Measurements from ENCODE around the gene SUN2. TPM values are rescaled to one million over a fixed set of nuclear protein-coding genes. Genes with fewer than 3 reads are reported as not detected.

SUN2 gene
- total RNA-seq, 1 donor from 2014 or later = 124 TPM

DNA sequence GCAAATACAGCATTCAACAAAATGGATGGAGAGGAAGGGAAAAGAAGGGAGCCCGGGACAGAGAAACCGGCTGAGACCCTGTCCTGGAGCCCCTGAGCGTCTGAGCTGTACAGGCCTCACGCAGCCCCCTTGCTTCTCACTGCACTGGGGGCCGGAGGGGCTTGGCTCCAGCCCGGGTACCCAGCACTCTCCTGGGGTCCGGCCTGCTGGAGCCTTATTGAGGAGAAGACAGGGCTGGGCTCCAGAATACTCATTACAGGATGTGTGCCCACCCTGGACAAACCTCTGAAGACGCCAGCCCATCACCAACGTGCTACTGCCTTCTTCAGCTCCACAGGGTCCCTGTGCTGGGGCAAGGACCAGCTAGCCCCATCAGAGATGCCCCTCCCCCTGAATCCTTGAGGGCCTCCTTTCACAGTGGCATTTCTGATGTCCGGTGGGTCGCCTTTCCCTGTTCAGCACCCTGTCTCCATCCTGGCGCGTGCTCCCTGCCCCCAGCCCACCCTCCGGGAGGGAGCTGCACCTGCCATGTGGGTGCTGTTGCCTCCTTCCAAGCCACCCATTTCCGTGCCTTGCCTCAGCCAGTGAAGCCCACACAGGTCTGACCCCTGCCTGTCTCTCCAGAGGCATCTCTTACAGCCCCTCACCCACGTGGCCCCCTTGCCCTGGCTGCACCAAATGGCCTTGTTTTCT, 14.6 kb upstream of the SUN2 start:
- Mint-ChIP-seq H3K9me3 (ENCODE audit: low read depth) (no peaks in the 10 kb centered on the region), H3K4me3 (ENCODE audit: unreplicated experiment) (no peak overlapping the region), H3K27ac (ENCODE audit: unreplicated experiment) (no peak overlapping the region), H3K4me1 (ENCODE audit: low read depth) (no peaks in the 10 kb centered on the region), H3K36me3 (ENCODE audit: low read depth) (peaks cover under 1% of the 10 kb centered on the region), H3K27me3 (ENCODE audit: low read depth) (no peaks in the 10 kb centered on the region)
- TF ChIP-seq, protein P1, sequence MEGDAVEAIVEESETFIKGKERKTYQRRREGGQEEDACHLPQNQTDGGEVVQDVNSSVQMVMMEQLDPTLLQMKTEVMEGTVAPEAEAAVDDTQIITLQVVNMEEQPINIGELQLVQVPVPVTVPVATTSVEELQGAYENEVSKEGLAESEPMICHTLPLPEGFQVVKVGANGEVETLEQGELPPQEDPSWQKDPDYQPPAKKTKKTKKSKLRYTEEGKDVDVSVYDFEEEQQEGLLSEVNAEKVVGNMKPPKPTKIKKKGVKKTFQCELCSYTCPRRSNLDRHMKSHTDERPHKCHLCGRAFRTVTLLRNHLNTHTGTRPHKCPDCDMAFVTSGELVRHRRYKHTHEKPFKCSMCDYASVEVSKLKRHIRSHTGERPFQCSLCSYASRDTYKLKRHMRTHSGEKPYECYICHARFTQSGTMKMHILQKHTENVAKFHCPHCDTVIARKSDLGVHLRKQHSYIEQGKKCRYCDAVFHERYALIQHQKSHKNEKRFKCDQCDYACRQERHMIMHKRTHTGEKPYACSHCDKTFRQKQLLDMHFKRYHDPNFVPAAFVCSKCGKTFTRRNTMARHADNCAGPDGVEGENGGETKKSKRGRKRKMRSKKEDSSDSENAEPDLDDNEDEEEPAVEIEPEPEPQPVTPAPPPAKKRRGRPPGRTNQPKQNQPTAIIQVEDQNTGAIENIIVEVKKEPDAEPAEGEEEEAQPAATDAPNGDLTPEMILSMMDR (IDR thresholded peaks at IDR 0.05) = no peak
- DNase-seq (ENCODE audit: low spot score) = peak; percentile 72

DNA sequence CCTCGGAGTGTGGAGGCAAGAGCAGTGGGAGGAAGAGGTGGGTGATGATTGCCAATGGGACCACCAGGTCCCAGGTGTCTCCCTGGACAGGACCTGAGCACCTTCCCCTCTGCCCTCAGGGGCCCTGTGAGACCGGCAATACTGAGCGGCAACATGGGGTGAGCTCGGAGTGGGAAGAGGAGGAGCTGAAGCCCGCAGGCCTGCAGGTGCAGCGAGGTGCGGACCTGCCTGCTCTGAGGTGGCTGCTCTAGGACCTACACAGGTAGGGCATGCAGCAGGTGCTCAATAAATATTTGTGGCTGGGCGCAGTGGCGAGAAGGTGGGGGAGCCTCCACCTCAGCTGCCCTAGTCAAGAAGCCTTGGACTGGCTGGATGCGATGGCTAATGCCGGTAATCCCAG, 12.2 kb upstream of the SUN2 start:
- Mint-ChIP-seq H3K4me3 (ENCODE audit: unreplicated experiment) (no peak overlapping the region), H3K4me1 (ENCODE audit: low read depth) (peaks cover 11% of the 10 kb centered on the region), H3K27ac (ENCODE audit: unreplicated experiment) (no peak overlapping the region), H3K36me3 (ENCODE audit: low read depth) (no peaks in the 10 kb centered on the region), H3K27me3 (ENCODE audit: low read depth) (no peaks in the 10 kb centered on the region), H3K9me3 (ENCODE audit: low read depth) (no peaks in the 10 kb centered on the region)
- DNase-seq (ENCODE audit: low spot score) = no peak
- TF ChIP-seq, protein P1 (IDR thresholded peaks at IDR 0.05) = no peak

DNA sequence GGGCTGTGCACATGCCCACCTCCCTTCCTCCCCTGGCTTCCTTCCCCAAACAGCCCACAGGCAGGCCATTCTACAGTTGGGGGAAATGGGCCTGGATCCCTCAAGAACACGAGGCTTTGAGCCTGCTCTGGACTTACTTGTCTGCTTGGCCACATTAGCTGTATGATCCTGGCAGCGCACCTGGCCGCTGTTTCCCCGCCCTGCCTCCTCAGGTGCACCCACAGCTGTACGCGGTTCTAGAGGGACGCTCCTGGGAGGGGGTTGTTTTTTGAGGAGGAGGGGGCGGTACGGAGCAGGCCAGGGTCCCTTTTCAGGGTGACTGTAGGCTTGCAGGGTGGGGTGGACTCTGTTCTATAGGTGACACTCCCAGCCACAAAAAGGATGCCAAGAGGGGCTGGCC, 11.5 kb upstream of the SUN2 start:
- TF ChIP-seq, protein P1 (IDR thresholded peaks at IDR 0.05) = no peak
- H3K9me3 Mint-ChIP-seq (ENCODE audit: low read depth) = no peaks in the 10 kb centered on the region
- no peak overlapping the region for H3K27ac Mint-ChIP-seq (ENCODE audit: unreplicated experiment)
- DNase-seq (ENCODE audit: low spot score) = no peak
- no peaks in the 10 kb centered on the region for H3K36me3 Mint-ChIP-seq (ENCODE audit: low read depth)
- peaks cover 11% of the 10 kb centered on the region for H3K4me1 Mint-ChIP-seq (ENCODE audit: low read depth)
- H3K27me3 Mint-ChIP-seq (ENCODE audit: low read depth) = no peaks in the 10 kb centered on the region
- H3K4me3 Mint-ChIP-seq (ENCODE audit: unreplicated experiment) = no peak overlapping the region

DNA sequence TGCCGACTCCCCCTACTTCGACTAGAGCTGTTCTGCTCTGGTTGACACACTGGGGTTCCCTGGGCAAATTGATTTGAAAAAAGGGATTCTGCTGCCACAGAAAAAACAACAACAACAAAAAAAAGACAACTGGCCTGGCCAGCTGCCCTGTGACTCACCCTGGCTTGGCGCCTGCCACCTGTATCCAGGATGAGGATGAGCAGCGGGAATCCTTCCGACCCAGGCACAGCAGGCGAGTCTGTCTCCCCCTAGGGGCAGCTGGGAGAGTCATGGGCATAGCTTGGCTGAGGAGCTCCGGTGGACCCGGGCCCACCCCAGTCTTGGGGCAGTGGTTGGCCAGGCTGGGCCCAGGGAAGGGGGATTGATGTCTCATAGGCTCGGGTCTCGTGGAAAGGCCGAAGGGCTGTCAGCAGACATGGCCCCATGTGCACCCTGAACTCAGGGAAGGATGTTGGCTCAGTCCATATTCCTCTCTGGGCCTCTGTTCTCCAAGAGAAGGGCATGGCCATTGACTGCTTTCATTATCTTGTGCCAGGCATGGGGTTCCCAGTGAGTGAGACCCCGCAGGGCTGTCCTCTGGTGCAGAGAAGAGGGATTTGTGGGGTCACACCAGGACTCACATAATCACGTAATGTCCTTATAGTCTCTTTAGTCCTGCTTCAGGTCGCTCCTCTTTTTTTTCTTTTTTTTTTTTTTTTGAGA, 10.4 kb upstream of the SUN2 start:
- Mint-ChIP-seq H3K4me1 (ENCODE audit: low read depth) (peaks cover 11% of the 10 kb centered on the region), H3K36me3 (ENCODE audit: low read depth) (no peaks in the 10 kb centered on the region), H3K4me3 (ENCODE audit: unreplicated experiment) (no peak overlapping the region), H3K9me3 (ENCODE audit: low read depth) (no peaks in the 10 kb centered on the region), H3K27ac (ENCODE audit: unreplicated experiment) (no peak overlapping the region), H3K27me3 (ENCODE audit: low read depth) (no peaks in the 10 kb centered on the region)
- TF ChIP-seq, protein P1 (IDR thresholded peaks at IDR 0.05) = peak; percentile 85
- no peak for DNase-seq (ENCODE audit: low spot score)

DNA sequence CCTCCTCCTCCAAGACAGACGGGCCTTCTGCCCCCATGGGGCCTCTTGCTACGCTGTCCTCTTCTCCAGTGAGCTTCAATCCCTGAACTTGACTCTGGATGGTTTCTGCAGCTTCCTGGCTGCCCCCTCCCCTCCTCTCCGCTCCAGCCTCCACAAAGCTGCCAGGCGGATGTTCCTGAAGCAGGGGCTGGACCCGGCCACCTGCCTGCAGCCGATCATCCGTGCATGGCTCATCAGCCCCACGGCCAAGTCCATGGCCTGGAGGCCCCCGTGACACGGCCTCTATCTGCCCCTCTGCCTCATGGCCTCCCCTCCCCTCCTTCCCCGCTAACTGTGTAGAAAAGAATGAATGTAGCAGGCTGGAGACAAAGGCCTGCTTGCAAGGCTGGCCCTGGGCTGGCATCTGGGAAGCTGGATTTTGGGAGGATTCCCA, 6.8 kb upstream of the SUN2 start:
- Mint-ChIP-seq H3K36me3 (ENCODE audit: low read depth) (no peaks in the 10 kb centered on the region), H3K9me3 (ENCODE audit: low read depth) (no peaks in the 10 kb centered on the region), H3K27me3 (ENCODE audit: low read depth) (no peaks in the 10 kb centered on the region), H3K4me3 (ENCODE audit: unreplicated experiment) (no peak overlapping the region), H3K4me1 (ENCODE audit: low read depth) (peaks cover 22% of the 10 kb centered on the region), H3K27ac (ENCODE audit: unreplicated experiment) (no peak overlapping the region)
- DNase-seq (ENCODE audit: low spot score) = no peak
- TF ChIP-seq, protein P1 (IDR thresholded peaks at IDR 0.05) = no peak

All from chondrocyte (in vitro differentiated cells).